ENCODE results near the gene ZNF335.
"Not testable (repeated sequence)": the region's sequence is repeated elsewhere in the genome, so short reads cannot be mapped to it uniquely, and the experiment has no call there.

ZNF335 gene

DNA sequence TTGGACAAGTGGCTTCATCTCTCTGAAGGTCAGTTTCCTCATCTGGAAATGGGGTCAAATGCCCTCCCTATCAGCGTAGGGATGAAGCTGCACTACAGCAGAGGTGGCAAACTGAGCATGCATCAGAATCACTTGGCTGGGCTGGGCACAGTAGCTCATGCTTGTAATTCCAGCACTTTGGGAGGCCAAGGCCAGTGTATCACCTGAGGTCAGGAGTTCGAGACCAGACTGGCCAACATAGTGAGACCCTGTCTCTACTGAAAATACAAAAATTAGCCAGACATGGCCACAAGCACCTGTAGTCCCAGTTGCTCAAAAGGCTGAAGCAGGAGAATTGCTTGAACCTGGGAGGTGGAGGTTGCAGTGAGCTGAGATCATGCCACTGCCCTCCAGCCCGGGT, 30.0 kb upstream of the ZNF335 start:
- DNase-seq, result peak; percentile 27

- no peak for DNase-seq
Measured at GRCh38 chr20:46001498-46001897, 29.5 kb upstream of the ZNF335 start.

GRCh38 chr20:46000262-46000996, 28.4 kb upstream of the ZNF335 start:
- peak; percentile 43 for DNase-seq

DNA sequence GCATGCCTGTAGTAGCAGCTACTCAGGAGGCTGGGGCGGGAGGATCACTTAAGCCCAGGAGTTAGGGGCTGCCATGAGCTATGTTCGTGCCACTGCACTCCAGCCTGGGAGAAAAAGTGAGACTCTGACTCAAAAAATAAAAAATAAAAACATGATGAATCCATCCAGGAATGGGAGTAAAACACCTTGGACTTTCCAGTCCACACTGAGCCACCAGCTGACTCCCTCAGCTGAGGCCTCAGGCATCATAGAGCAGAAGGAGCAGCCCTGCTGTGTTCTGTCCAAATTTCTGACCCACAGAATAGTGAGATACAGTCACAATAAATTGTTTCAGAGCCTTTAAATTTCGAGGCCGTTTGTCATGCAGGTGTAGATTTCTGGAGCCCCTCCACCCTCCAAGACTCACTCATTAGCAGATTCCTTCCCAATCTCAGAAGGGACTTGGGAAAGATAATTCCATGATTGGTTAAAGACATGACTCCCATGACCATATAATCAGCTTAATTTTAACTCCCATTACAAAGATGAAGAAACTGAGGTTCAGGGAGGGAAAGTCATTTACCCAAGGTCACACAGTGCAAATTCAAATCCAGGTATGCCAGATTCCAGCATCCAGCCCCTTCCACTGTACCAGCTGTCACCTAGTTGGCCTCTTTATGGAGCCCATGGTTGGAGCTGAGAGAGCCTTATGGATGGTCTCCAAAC, 27.7 kb upstream of the ZNF335 start:
- DNase-seq, result peak; percentile 13

GRCh38 chr20:45998761-45999160, 26.8 kb upstream of the ZNF335 start:
- DNase-seq, result peak; percentile 83

GRCh38 chr20:45998337-45998736, 26.3 kb upstream of the ZNF335 start:
- peak; percentile 94 for DNase-seq

GRCh38 chr20:45997187-45997586, 25.2 kb upstream of the ZNF335 start:
- DNase-seq, result no peak

DNA sequence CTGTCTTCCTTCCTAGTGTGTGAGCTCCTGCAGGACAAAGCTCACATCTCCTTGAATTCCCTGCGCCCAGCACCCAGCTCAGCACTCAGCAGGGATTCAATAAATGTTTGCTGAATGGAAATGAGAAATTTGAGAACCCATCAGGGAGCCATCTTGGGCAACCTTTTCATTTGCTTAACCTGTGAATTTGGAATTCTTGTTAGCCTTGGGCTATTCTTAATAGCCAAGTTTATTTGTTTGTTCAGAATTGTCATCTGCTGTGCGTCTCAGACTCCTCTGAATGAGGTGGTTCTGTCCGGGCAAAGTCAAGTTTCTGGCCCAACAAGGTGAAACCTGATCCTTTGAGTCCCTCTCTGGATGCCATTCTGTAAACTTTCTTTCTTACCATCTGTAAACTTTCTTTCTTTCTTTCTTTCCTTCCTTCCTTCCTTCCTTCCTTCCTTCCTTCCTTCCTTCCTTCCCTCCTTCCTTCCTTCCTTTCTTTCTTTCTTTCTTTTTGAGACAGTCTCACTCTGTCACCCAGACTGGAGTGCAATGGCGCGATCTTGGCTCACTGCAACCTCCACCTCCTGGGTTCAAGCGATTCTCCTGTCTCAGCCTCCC, 23.6 kb upstream of the ZNF335 start:
- not testable (repeated sequence) for DNase-seq

GRCh38 chr20:45994761-45995493, 22.9 kb upstream of the ZNF335 start:
- peak; percentile 56 for DNase-seq

GRCh38 chr20:45993197-45993951, 21.4 kb upstream of the ZNF335 start:
- peak; percentile 66 for DNase-seq

DNA sequence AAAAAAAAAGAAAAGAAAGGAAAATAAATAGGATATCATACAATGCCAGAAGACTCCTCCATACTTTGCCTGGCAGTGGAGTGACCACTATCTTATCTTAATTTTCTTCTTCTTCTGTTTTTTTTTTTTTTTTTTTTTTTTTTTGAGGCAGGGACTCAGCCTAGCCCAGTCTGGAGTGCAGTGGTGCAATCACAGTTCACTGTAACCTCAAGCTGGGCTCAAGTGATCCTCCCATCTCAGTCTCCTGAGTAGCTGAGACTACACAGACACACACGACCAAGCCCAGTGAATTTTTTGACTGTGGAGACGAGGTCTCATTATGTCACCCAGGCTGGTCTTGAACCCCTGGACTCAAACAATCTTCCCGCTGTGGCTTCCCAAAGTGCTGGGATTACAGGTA, 19.6 kb upstream of the ZNF335 start:
- DNase-seq, result peak; percentile 19

GRCh38 chr20:45988830-45989229, 16.8 kb upstream of the ZNF335 start:
- DNase-seq, result not testable (repeated sequence)

DNA sequence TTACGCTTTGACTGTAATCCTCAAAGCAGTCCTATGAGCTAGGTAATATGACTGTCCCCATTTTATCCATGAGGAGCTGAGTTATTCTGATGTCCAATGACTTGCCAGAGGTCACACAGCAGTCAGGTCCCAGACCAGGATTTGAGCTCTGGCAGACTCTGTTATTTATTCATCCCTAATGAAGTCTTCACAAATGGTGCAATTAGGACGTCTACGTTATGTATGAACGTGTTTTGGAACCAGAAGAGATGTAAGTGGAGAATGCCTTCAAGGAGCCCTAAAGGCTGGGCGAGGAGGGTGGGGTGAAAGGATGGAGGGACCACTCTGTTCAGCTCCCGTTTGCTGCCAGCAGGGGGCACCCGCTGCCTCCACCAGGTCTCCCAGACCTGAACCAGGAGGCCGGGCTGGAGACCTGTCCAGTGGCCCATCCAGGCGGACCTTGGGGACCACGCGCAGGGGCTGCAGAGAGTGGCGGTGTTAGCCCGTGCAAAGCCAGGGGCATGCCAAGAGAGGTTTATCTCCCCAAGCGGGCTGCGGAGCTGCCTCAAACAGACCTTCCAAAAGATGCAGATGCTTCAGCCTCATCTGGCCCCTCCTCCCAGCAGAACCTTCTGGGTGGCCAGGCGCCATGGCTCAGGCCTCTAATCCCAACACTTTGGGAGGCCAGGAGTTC, 15.2 kb upstream of the ZNF335 start:
- peak; percentile 90 for DNase-seq

- DNase-seq, result no peak
Measured at GRCh38 chr20:45985573-45985972, 13.6 kb upstream of the ZNF335 start.

GRCh38 chr20:45983279-45983743, 11.3 kb upstream of the ZNF335 start:
- no peak for DNase-seq

DNA sequence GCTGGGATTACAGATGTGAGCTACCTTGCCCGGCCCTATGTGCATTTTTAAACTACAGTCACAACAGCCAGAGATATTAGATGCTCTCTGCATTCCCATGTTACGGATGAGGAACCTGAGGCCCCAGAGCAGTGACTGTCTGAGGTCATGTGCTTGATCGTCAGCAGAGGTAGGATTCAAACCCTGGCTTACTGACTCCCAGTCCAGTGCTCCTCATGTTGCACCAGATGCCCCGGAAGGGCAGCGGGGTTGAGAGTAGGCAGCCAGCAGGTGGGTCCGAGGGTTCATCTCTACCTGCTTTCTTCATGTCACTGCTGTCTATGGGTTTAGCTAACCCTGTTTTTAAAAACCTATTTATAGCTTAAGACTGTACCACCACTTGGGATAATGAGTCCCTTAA, 9.3 kb upstream of the ZNF335 start:
- no peak for DNase-seq

DNA sequence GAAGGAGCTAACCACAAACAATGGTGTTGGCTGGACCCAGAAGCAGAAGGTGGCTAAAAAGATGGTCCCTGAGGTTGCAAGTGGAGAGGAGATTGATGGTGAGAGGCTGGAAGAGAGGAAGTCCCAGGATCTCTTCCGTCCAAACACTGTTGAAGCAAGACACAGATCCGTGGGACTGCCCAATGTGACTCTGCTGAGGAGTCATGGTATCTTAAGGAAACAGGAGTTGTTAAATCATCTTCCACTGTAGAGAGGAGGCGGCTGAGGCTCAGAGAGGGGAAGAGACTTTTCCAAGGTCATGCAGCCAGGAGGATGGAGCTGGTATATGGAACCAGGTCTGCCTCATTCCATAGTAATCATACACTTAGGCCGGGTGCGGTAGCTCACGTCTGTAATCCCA, 4.1 kb upstream of the ZNF335 start:
- peak; percentile 46 for DNase-seq

GRCh38 chr20:45975686-45976085, 3.7 kb upstream of the ZNF335 start:
- no peak for DNase-seq

DNA sequence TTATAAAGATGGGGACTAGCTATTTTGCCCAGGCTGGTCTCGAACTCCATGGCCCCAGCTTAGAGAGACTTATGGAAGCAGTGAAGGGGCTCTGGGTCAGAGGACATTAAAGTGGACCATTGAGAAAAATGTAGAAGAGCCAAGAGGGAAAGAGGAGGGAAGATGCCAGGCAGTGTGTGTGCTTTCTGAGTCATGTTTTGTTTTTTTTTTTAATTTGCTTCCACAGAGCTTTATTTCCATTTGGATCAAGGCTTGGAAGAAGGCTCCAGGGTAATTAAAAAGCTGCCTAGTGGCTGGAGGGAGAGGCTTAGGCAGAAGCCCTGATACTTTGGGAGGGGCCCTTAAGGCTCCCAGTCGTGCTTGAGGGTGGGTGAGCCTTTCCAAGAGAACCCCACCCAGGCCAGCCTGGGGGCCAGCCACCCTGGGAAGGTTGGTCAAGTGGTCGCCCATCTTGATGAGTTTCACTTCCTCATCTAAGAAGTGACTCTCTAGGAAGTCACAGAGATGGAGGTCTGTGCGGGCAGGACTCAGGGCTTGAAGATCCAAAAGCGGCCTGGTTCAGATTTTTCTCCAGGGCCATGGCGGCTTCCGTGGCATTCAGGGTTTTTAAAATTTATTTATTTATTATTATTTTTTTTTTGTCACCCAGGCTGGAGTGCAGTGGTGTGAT, 3.0 kb upstream of the ZNF335 start:
- DNase-seq, result no peak

DNA sequence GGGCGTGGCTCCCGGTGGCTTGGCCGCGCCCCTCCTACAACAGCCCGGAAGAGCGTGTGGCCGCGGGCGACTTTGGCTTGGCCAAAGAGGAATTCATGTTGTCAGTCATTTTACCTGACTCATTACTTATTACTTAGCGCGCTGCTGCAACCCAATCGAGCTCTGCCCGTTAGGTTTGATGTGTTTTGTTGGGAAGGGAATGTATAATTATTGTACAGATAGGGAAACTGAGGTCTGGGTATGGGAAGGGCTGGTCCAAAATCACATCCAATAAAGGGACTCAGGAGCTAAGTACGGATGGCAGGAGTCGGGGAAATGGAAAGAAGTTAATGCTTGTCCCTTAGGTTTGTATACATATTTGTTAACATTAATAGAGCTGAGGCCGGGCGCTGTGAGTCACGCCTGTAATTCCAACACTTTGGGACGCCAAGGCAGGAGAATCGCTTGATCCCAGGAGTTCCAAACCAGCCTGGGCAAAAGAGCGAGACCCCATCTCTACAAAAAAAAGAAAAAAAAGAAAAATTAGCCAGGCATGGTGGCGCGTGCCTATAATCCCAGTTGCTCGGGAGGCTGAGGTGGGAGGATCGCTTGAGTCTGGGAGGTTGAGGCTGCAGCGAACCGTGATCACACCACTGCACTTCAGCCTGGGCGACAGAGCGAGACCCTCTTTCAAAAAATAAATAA, 639 bp upstream of the ZNF335 start:
- DNase-seq, result peak; percentile 99

DNA sequence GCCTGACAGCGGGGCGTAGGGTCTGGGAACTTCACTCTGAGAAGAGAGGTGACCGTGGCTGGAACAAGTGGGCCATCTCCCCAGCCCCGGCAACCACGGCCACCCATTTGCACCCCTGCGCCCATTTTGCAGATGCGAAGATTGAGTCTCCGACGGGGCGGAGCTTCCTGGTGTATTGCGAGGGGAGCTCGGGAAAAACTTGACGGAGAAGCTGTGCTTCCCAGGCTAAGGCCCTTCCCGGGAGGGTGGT, 653 bp downstream of the ZNF335 start:
- DNase-seq, result no peak
